NCI-H345 treated with DMSO at 0.1 percent for 48 hours (cell line): ENCODE measurements around the gene NUDT3.
"Not testable (repeated sequence)": the region's sequence is repeated elsewhere in the genome, so short reads cannot be mapped to it uniquely, and the experiment has no call there.

Experiments
- DNase-seq: peaks from one replicate; lab custom pipeline; 2025; ENCODE audit not compliant: unreplicated experiment; lab: John Stamatoyannopoulos, UW

The NUDT3 gene

GRCh38 chr6:34324738-34325444, 67.6 kb downstream of the NUDT3 start:
- DNase-seq, result no peak

- DNase-seq, result not testable (repeated sequence)
Measured at GRCh38 chr6:34324221-34324620, 68.2 kb downstream of the NUDT3 start.

GRCh38 chr6:34323300-34323699, 69.2 kb downstream of the NUDT3 start:
- DNase-seq, result no peak

- no peak for DNase-seq
Measured at GRCh38 chr6:34322732-34323131, 69.7 kb downstream of the NUDT3 start.

GRCh38 chr6:34321821-34322220, 70.6 kb downstream of the NUDT3 start:
- DNase-seq, result no peak

- no peak for DNase-seq
Measured at GRCh38 chr6:34319471-34319885, 73.0 kb downstream of the NUDT3 start.

- no peak for DNase-seq
Measured at GRCh38 chr6:34318499-34319470, 73.7 kb downstream of the NUDT3 start.

- no peak for DNase-seq
Measured at GRCh38 chr6:34317882-34318498, 74.5 kb downstream of the NUDT3 start.

GRCh38 chr6:34317172-34317477, 75.3 kb downstream of the NUDT3 start:
- DNase-seq, result no peak

- no peak for DNase-seq
Measured at GRCh38 chr6:34316431-34317171, 75.9 kb downstream of the NUDT3 start.

GRCh38 chr6:34315780-34316179, 76.7 kb downstream of the NUDT3 start:
- no peak for DNase-seq

GRCh38 chr6:34315256-34315655, 77.2 kb downstream of the NUDT3 start:
- DNase-seq, result no peak

GRCh38 chr6:34312259-34312658, 80.2 kb downstream of the NUDT3 start:
- no peak for DNase-seq

- no peak for DNase-seq
Measured at GRCh38 chr6:34310817-34311216, 81.7 kb downstream of the NUDT3 start.

- DNase-seq, result no peak
Measured at GRCh38 chr6:34308483-34308882, 84.0 kb downstream of the NUDT3 start.

GRCh38 chr6:34305982-34306708, 86.3 kb downstream of the NUDT3 start:
- no peak for DNase-seq

GRCh38 chr6:34305497-34305896, 87.0 kb downstream of the NUDT3 start:
- no peak for DNase-seq

GRCh38 chr6:34304164-34304563, 88.3 kb downstream of the NUDT3 start:
- DNase-seq, result no peak

- no peak for DNase-seq
Measured at GRCh38 chr6:34302929-34303328, 89.5 kb downstream of the NUDT3 start.

- no peak for DNase-seq
Measured at GRCh38 chr6:34301408-34301807, 91.1 kb downstream of the NUDT3 start.
